Spleen (tissue), 7 donors: ENCODE results near the gene FBXL13.
"Not testable (repeated sequence)": the region's sequence is repeated elsewhere in the genome, so short reads cannot be mapped to it uniquely, and the experiment has no call there.

Experiments used
- POLR2A ChIP-seq, 3 donors: fragments of 450-650 bp; IDR thresholded peaks; one replicate each; pipeline ENCODE4 v1.5.1; 2017; ENCODE audit warnings: antibody characterized with exemption in 3 of 3, mild to moderate bottlenecking in 1 of 3
- TF ChIP-seq, protein P1 (sequence below), 11 experiments: fragments of 200-600 bp in 7 of 11; fragments of 450-650 bp in 4 of 11; sonication (generic) in 4 of 11; IDR thresholded peaks in 8 of 11; conservative IDR thresholded peaks in 3 of 11; 1 replicate in 7 of 11; 2 replicates in 4 of 11; pipeline versions ENCODE4 v1.4.0 to v1.8.0; 2016 to 2021; ENCODE audit warnings: antibody characterized with exemption in 11 of 11, inconsistent platforms in 4 of 11, mild to moderate bottlenecking in 1 of 11
- donor health status: DM: no; HTN: no; CAD: no; lungs with moderate emphysema.
- donor health status: DM: no; HTN: no; CAD: no.
- donor health status: DM: no; HTN: no; CAD: no.

DNA sequence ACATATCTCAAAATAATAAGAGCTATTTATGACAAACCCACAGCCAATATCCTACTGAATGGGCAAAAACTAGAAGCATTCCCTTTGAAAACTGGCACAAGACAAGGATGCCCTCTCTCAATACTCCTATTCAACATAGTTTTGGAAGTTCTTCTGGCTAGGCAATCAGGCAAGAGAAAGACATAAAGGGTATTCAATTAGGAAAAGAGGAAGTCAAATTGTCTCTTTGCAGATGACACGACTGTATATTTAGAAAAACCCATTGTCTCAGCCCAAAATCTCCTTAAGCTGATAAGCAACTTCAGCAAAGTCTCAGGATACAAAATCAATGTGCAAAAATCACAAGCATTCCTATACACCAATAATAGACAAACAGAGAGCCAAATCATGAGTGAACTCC lies 32.8 kb downstream of the FBXL13 start:
- TF ChIP-seq POLR2A (IDR thresholded peaks at IDR 0.05) = not testable (repeated sequence)
- TF ChIP-seq, protein P1, sequence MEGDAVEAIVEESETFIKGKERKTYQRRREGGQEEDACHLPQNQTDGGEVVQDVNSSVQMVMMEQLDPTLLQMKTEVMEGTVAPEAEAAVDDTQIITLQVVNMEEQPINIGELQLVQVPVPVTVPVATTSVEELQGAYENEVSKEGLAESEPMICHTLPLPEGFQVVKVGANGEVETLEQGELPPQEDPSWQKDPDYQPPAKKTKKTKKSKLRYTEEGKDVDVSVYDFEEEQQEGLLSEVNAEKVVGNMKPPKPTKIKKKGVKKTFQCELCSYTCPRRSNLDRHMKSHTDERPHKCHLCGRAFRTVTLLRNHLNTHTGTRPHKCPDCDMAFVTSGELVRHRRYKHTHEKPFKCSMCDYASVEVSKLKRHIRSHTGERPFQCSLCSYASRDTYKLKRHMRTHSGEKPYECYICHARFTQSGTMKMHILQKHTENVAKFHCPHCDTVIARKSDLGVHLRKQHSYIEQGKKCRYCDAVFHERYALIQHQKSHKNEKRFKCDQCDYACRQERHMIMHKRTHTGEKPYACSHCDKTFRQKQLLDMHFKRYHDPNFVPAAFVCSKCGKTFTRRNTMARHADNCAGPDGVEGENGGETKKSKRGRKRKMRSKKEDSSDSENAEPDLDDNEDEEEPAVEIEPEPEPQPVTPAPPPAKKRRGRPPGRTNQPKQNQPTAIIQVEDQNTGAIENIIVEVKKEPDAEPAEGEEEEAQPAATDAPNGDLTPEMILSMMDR (IDR thresholded peaks at IDR 0.05 in 8 of 11, conservative IDR thresholded peaks at IDR 0.05 in 3 of 11) = not testable (repeated sequence)
